Measurements from ENCODE around the gene ERG28. TPM values are rescaled to one million over a fixed set of nuclear protein-coding genes. Genes with fewer than 3 reads are reported as not detected.

Gene ERG28
- total and polyA plus RNA-seq, 2 of the 13 experiments (the other 11 are each of a cell fraction or from before 2014, with no cell fraction given): 27.3 to 32.3 TPM

GRCh38 chr14:75615200-75615599 lies 45.5 kb downstream of the ERG28 start (continued):
- TF ChIP-seq FLYWCH1 (CRISPR knock-in tag; IDR thresholded peaks at IDR 0.05) (no peak), TAF1 (CRISPR knock-in tag; IDR thresholded peaks at IDR 0.05) (no peak), ZBTB26 (CRISPR knock-in tag; IDR thresholded peaks at IDR 0.05; ENCODE audit: borderline replicate concordance) (no peak), SKI (IDR thresholded peaks at IDR 0.05; ENCODE audit: partially characterized antibody) (no peak), BHLHE40 (IDR thresholded peaks at IDR 0.05; ENCODE audit: low read length) (no peak), FOXK2 (IDR thresholded peaks at IDR 0.05) (no peak), HNF1A (IDR thresholded peaks at IDR 0.05; ENCODE audit: low read depth) (no peak), HNF1A (CRISPR knock-in tag; IDR thresholded peaks at IDR 0.05; ENCODE audit: borderline replicate concordance) (no peak), SOX6 (IDR thresholded peaks at IDR 0.05) (no peak), SOX6 (CRISPR knock-in tag; IDR thresholded peaks at IDR 0.05) (no peak), GATAD1 (CRISPR knock-in tag; IDR thresholded peaks at IDR 0.05) (no peak), AFF4 (CRISPR knock-in tag; IDR thresholded peaks at IDR 0.05) (no peak), GATAD2A (CRISPR knock-in tag; IDR thresholded peaks at IDR 0.05) (no peak), BCL3 (CRISPR knock-in tag; IDR thresholded peaks at IDR 0.05) (no peak)

All from HepG2 (cell line).